ENCODE measurements around the gene ORAI3. TPM values are rescaled to one million over a fixed set of nuclear protein-coding genes. Genes with fewer than 3 reads are reported as not detected.

The ORAI3 gene
- total and polyA plus RNA-seq, 2 donors from 2014 or later, result 23.1 to 32.3 TPM

DNA sequence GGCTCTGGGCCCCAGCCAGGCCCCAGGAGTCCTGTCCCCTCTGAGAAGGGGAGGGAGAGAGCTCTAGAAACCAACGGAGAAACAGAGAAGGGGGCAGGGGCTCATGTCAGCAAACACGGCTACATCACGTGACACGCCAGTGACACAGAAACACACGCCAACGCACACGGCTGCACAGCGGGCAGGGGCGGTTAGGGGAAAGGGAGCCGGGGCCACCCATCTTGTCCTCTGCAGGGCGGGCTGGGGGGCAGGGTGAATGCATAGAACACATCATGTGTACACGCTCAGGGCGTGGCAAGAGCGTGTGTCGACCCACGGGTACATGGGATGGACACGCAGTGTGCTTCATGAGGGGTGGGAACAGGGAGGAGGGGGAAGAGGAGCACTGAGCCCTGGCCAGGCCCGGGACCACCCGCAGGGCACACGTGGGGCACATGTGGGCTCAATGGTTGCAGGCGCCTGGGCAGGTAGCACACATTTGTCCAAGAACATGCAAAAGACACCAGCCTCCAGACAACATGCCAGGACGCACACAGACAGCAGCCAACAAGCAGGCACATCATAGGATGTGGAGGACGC lies 40.7 kb downstream of the ORAI3 start:
- H3K4me3 ChIP-seq (ENCODE audit: low read length in 3 of 3), result no peak overlapping the region
- H3K4me1 ChIP-seq (ENCODE audit: control insufficient read depth in 2 of 3, insufficient read depth in 2 of 3, low read depth in 1 of 3, low read length in 3 of 3), result peaks cover 0 to 9% (median 5%) of the 10 kb centered on the region in 3 donors
- no peak for DNase-seq
- no peak for FAIRE-seq
- H3K36me3 ChIP-seq (ENCODE audit: control insufficient read depth in 2 of 3, insufficient read depth in 3 of 3, low read length in 3 of 3), result peaks cover 0 to 2% (median 0%) of the 10 kb centered on the region in 3 donors
- H3K9ac ChIP-seq (ENCODE audit: low read length in 3 of 3), result no peak overlapping the region
- H3K27ac ChIP-seq (ENCODE audit: low read depth in 2 of 2, low read length in 2 of 2), result no peak overlapping the region
- intact Hi-C loops (cut with DNase I), result loop anchor here (10.0 kb wide), 1 partner anchor 455 kb away; the partner anchor contains the start of gene ZNF843
- TF ChIP-seq, protein P1, sequence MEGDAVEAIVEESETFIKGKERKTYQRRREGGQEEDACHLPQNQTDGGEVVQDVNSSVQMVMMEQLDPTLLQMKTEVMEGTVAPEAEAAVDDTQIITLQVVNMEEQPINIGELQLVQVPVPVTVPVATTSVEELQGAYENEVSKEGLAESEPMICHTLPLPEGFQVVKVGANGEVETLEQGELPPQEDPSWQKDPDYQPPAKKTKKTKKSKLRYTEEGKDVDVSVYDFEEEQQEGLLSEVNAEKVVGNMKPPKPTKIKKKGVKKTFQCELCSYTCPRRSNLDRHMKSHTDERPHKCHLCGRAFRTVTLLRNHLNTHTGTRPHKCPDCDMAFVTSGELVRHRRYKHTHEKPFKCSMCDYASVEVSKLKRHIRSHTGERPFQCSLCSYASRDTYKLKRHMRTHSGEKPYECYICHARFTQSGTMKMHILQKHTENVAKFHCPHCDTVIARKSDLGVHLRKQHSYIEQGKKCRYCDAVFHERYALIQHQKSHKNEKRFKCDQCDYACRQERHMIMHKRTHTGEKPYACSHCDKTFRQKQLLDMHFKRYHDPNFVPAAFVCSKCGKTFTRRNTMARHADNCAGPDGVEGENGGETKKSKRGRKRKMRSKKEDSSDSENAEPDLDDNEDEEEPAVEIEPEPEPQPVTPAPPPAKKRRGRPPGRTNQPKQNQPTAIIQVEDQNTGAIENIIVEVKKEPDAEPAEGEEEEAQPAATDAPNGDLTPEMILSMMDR (IDR thresholded peaks at IDR 0.05; ENCODE audit: borderline replicate concordance, extremely low read depth, insufficient read depth), result no peak
- no peaks in the 10 kb centered on the region for H3K9me3 ChIP-seq (ENCODE audit: control insufficient read depth in 2 of 3, insufficient read depth in 1 of 3, low read length in 3 of 3)
- H3K27me3 ChIP-seq (ENCODE audit: control insufficient read depth, insufficient read depth, low read length), result no peaks in the 10 kb centered on the region

DNA sequence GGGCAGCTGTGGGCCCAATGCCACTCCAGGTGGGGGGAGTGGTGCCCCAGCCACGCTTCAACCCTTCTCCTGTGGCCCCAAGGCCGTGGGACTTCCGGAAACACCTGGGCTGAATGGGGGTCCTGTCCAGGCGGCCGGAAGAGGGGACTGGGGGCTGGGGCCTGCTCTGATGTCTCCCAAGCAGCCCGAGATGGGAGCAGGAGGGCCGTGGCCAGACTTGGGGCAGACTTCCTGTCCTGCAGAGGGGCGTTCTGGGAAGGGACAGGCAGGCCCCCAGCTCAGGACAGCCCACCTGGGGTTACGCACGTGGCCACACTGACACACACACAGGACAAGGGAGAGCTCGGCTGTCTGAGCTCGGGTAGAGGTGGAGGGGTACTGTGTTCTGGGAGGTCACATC lies 41.2 kb downstream of the ORAI3 start:
- intact Hi-C loops (cut with DNase I), result no loop called here
- no peak for DNase-seq
- FAIRE-seq, result no peak
- H3K27me3 ChIP-seq (ENCODE audit: control insufficient read depth, insufficient read depth, low read length), result no peaks in the 10 kb centered on the region
- no peaks in the 10 kb centered on the region for H3K36me3 ChIP-seq (ENCODE audit: control insufficient read depth in 2 of 3, insufficient read depth in 3 of 3, low read length in 3 of 3)
- H3K9me3 ChIP-seq (ENCODE audit: control insufficient read depth in 2 of 3, insufficient read depth in 1 of 3, low read length in 3 of 3), result no peaks in the 10 kb centered on the region
- H3K4me1 ChIP-seq (ENCODE audit: control insufficient read depth in 2 of 3, insufficient read depth in 2 of 3, low read depth in 1 of 3, low read length in 3 of 3), result peaks cover 0 to 8% (median 5%) of the 10 kb centered on the region in 3 donors
- no peak overlapping the region for H3K27ac ChIP-seq (ENCODE audit: low read depth in 2 of 2, low read length in 2 of 2)
- TF ChIP-seq, protein P1 (IDR thresholded peaks at IDR 0.05; ENCODE audit: borderline replicate concordance, extremely low read depth, insufficient read depth), result no peak
- H3K4me3 ChIP-seq (ENCODE audit: low read length in 3 of 3), result no peak overlapping the region
- no peak overlapping the region for H3K9ac ChIP-seq (ENCODE audit: low read length in 3 of 3)

DNA sequence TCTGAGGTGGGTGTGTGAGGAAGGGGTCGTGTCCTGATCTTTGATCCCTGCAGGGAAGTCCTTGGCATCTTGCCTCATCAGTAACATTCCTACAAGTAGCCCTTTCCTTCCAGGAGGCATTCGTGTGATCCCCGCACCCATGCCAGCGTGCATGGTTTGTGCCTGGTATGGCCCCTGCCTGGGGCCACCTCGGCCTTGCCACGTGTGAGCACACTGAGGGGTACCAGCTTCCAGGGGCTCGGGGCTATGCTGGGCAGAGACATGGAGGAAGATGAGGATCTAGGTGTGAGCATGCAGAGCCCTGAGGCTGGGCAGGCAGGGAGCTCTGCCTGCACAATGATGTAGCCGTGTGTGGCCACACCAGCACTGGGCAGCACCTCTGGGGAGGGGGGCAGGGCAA lies 42.2 kb downstream of the ORAI3 start:
- H3K27me3 ChIP-seq (ENCODE audit: control insufficient read depth, insufficient read depth, low read length), result no peaks in the 10 kb centered on the region
- H3K27ac ChIP-seq (ENCODE audit: low read depth in 2 of 2, low read length in 2 of 2), result no peak overlapping the region
- no peak overlapping the region for H3K9ac ChIP-seq (ENCODE audit: low read length in 3 of 3)
- no peak overlapping the region for H3K4me3 ChIP-seq (ENCODE audit: low read length in 3 of 3)
- intact Hi-C loops (cut with DNase I), result no loop called here
- DNase-seq (no peak), FAIRE-seq (no peak)
- no peaks in the 10 kb centered on the region for H3K36me3 ChIP-seq (ENCODE audit: control insufficient read depth in 2 of 3, insufficient read depth in 3 of 3, low read length in 3 of 3)
- TF ChIP-seq, protein P1 (IDR thresholded peaks at IDR 0.05; ENCODE audit: borderline replicate concordance, extremely low read depth, insufficient read depth), result no peak
- H3K4me1 ChIP-seq (ENCODE audit: control insufficient read depth in 2 of 3, insufficient read depth in 2 of 3, low read depth in 1 of 3, low read length in 3 of 3), result peaks cover 0 to under 1% (median 0%) of the 10 kb centered on the region in 3 donors
- no peaks in the 10 kb centered on the region for H3K9me3 ChIP-seq (ENCODE audit: control insufficient read depth in 2 of 3, insufficient read depth in 1 of 3, low read length in 3 of 3)

All from kidney (tissue), 14 donors.